HEK293 (cell line): Measurements from ENCODE around the gene NPY.

Experiments used
- CTCF ChIA-PET: fragments of 350-600 bp; formaldehyde crosslinking; extraction: SDS; loops from one replicate; lab custom pipeline; 2021; ENCODE audit warnings: antibody characterized with exemption; lab: Yijun Ruan, JAX
- POLR2A ChIA-PET: fragments of 300-600 bp; formaldehyde crosslinking; extraction: SDS; loops from one replicate; lab custom pipeline; 2020; ENCODE audit warnings: antibody characterized with exemption, inconsistent platforms; lab: Yijun Ruan, JAX
- H3K27ac ChIP-seq: fragments of 200-500 bp; sonication (Bioruptor generic); 2 replicates; pipeline ENCODE4 v1.5.1; 2014; ENCODE audit warnings: low read depth, low read length, control low read depth, inconsistent platforms; ENCODE audit errors: extremely low read depth
- H3K36me3 ChIP-seq, 2 experiments: fragments of 200-500 bp in 1 of 2; sonication (Bioruptor generic) in 1 of 2; 1 replicate in 1 of 2; 2 replicates in 1 of 2; pipeline ENCODE4 v1.5.1; 2014 to 2017; ENCODE audit warnings: inconsistent platforms in 2 of 2, low read length in 2 of 2; ENCODE audit not compliant: control insufficient read depth in 2 of 2, insufficient read depth in 1 of 2
- H3K4me1 ChIP-seq: fragments of 200-500 bp; sonication (Bioruptor generic); 2 replicates; pipeline ENCODE4 v1.5.1; 2014; ENCODE audit warnings: mild to moderate bottlenecking, low read length, inconsistent platforms; ENCODE audit not compliant: control insufficient read depth, insufficient read depth
- H3K4me3 ChIP-seq: 2 replicates; pipeline ENCODE4 v1.5.1; 2011; ENCODE audit warnings: low read depth, mild to moderate bottlenecking, control low read depth, low read length, moderate library complexity
- H3K9me3 ChIP-seq: fragments of 200-500 bp; sonication (Bioruptor generic); 2 replicates; pipeline ENCODE4 v1.5.1; 2014; ENCODE audit warnings: low read depth, low read length, inconsistent platforms; ENCODE audit not compliant: control insufficient read depth, insufficient read depth
- MZF1 ChIP-seq: fragments of 450-650 bp; formaldehyde crosslinking; IDR thresholded peaks from 2 replicates; pipeline ENCODE4 v1.5.1; 2017; ENCODE audit warnings: missing biosample characterization, missing genetic modification characterization, borderline replicate concordance
- SCRT2 ChIP-seq: fragments of 450-650 bp; formaldehyde crosslinking; IDR thresholded peaks from 2 replicates; pipeline ENCODE4 v1.5.1; 2016; ENCODE audit warnings: missing biosample characterization, missing genetic modification characterization
- ZBTB7A ChIP-seq: fragments of 450-650 bp; formaldehyde crosslinking; IDR thresholded peaks from 2 replicates; pipeline ENCODE4 v1.5.1; 2016; ENCODE audit warnings: low read depth, missing biosample characterization, missing genetic modification characterization
- ZFP69B ChIP-seq: fragments of 450-650 bp; formaldehyde crosslinking; IDR thresholded peaks from 2 replicates; pipeline ENCODE4 v1.5.1; 2016; ENCODE audit warnings: missing biosample characterization, missing genetic modification characterization
- ZNF121 ChIP-seq: fragments of 450-650 bp; formaldehyde crosslinking; IDR thresholded peaks from 2 replicates; pipeline ENCODE4 v1.5.1; 2016; ENCODE audit warnings: missing biosample characterization, missing genetic modification characterization
- ZNF239 ChIP-seq: fragments of 450-650 bp; formaldehyde crosslinking; IDR thresholded peaks from 2 replicates; pipeline ENCODE4 v1.5.1; 2016; ENCODE audit warnings: missing biosample characterization, missing genetic modification characterization
- ZNF274 ChIP-seq, 2 experiments: fragments of 200-500 bp in 1 of 2; fragments of 450-650 bp in 1 of 2; sonication (Bioruptor generic) in 1 of 2; formaldehyde crosslinking in 1 of 2; IDR thresholded peaks; 2 replicates each; pipeline versions ENCODE4 v1.5.1 to v1.6.1; 2014 to 2016; ENCODE audit warnings: borderline replicate concordance in 1 of 2, inconsistent platforms in 1 of 2, low read length in 1 of 2, missing biosample characterization in 1 of 2, missing genetic modification characterization in 1 of 2
- ZNF292 ChIP-seq: fragments of 450-650 bp; formaldehyde crosslinking; IDR thresholded peaks from 2 replicates; pipeline ENCODE4 v1.5.1; 2016; ENCODE audit warnings: low read depth, missing biosample characterization, missing genetic modification characterization, borderline replicate concordance
- ZNF510 ChIP-seq: fragments of 450-650 bp; formaldehyde crosslinking; IDR thresholded peaks from 2 replicates; pipeline ENCODE4 v1.5.1; 2018; ENCODE audit warnings: mild to moderate bottlenecking, missing genetic modification characterization, missing biosample characterization; ENCODE audit not compliant: insufficient replicate concordance
- ZNF555 ChIP-seq: fragments of 450-650 bp; formaldehyde crosslinking; conservative IDR thresholded peaks from 2 replicates; pipeline ENCODE4 v1.5.1; 2017; ENCODE audit warnings: missing biosample characterization, mild to moderate bottlenecking, missing genetic modification characterization, inconsistent platforms
- ZNF707 ChIP-seq: fragments of 450-650 bp; formaldehyde crosslinking; IDR thresholded peaks from 2 replicates; pipeline ENCODE4 v1.5.1; 2016; ENCODE audit warnings: missing biosample characterization, missing genetic modification characterization
- ZNF768 ChIP-seq: fragments of 450-650 bp; formaldehyde crosslinking; IDR thresholded peaks from 2 replicates; pipeline ENCODE4 v1.5.1; 2018; ENCODE audit warnings: missing biosample characterization, mild to moderate bottlenecking, missing genetic modification characterization
- ZNF830 ChIP-seq: fragments of 450-650 bp; IDR thresholded peaks from 2 replicates; pipeline ENCODE4 v1.5.0; 2018; ENCODE audit warnings: missing biosample characterization, missing genetic modification characterization, low read depth, mild to moderate bottlenecking, moderate library complexity
- ZSCAN23 ChIP-seq: fragments of 450-650 bp; formaldehyde crosslinking; IDR thresholded peaks from 2 replicates; pipeline ENCODE4 v1.5.1; 2016; ENCODE audit warnings: missing biosample characterization, missing genetic modification characterization
- TF ChIP-seq, protein P1 (sequence below): fragments of 450-650 bp; formaldehyde crosslinking; conservative IDR thresholded peaks from 2 replicates; pipeline ENCODE4 v1.5.1; 2016; ENCODE audit warnings: low read depth, missing biosample characterization, missing genetic modification characterization
- TF ChIP-seq, protein P2 (sequence below): fragments of 450-650 bp; formaldehyde crosslinking; IDR thresholded peaks from 2 replicates; pipeline ENCODE4 v1.5.1; 2017; ENCODE audit warnings: missing biosample characterization, mild to moderate bottlenecking, missing genetic modification characterization, moderate library complexity
- TF ChIP-seq, protein P3 (sequence below): fragments of 450-650 bp; formaldehyde crosslinking; IDR thresholded peaks from 2 replicates; pipeline ENCODE4 v1.5.1; 2016; ENCODE audit warnings: missing biosample characterization, missing genetic modification characterization
- TF ChIP-seq, protein P4 (sequence below): fragments of 450-650 bp; formaldehyde crosslinking; IDR thresholded peaks from 2 replicates; pipeline ENCODE4 v1.5.1; 2016; ENCODE audit warnings: missing biosample characterization, missing genetic modification characterization
- TF ChIP-seq, protein P5 (sequence below): fragments of 450-650 bp; formaldehyde crosslinking; IDR thresholded peaks from 2 replicates; pipeline ENCODE4 v1.5.1; 2016; ENCODE audit warnings: missing biosample characterization, missing genetic modification characterization, low read depth
- TF ChIP-seq, protein P6 (sequence below): fragments of 450-650 bp; formaldehyde crosslinking; IDR thresholded peaks from 2 replicates; pipeline ENCODE4 v1.5.1; 2016; ENCODE audit warnings: missing biosample characterization, missing genetic modification characterization

NPY gene

DNA sequence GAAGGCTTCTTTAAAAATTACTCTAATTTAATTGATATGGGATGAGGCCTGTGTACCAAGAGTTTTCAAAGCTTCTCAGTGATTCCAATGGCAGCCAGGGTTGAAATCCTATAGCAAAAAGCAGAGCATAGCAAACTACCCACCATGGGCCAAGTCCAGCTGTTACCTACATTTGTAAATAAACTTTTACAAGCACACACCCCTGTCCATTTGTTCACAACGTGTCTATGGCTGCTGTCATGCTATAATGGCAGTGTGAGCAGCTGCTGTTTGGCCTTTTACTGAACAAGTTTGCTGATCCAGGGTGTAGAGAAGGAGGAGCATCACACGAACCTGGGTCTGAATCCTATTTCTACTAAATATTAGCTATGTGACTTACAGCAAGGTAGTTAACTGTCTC, 50.0 kb downstream of the NPY start:
- Histone ChIP-seq H3K4me3 (no peak overlapping the region), H3K9me3 (no peaks in the 10 kb centered on the region), H3K27ac (no peak overlapping the region), H3K36me3 (no peaks in the 10 kb centered on the region), H3K4me1 (no peaks in the 10 kb centered on the region)
- ChIA-PET CTCF (interaction anchor here (0.6 to 0.7 kb wide), 2 partner anchors 13 to 370 kb away, joined by 3 to 4 read pairs; no protein-coding TSS in a partner anchor), POLR2A (no interaction called here)
- TF ChIP-seq SCRT2: no peak
- TF ChIP-seq ZNF121: no peak
- no peak for TF ChIP-seq ZNF239 (tag by site-specific recombination)
- TF ChIP-seq ZNF292 (tag by site-specific recombination): no peak
- no peak for TF ChIP-seq ZNF830
- TF ChIP-seq, protein P1, sequence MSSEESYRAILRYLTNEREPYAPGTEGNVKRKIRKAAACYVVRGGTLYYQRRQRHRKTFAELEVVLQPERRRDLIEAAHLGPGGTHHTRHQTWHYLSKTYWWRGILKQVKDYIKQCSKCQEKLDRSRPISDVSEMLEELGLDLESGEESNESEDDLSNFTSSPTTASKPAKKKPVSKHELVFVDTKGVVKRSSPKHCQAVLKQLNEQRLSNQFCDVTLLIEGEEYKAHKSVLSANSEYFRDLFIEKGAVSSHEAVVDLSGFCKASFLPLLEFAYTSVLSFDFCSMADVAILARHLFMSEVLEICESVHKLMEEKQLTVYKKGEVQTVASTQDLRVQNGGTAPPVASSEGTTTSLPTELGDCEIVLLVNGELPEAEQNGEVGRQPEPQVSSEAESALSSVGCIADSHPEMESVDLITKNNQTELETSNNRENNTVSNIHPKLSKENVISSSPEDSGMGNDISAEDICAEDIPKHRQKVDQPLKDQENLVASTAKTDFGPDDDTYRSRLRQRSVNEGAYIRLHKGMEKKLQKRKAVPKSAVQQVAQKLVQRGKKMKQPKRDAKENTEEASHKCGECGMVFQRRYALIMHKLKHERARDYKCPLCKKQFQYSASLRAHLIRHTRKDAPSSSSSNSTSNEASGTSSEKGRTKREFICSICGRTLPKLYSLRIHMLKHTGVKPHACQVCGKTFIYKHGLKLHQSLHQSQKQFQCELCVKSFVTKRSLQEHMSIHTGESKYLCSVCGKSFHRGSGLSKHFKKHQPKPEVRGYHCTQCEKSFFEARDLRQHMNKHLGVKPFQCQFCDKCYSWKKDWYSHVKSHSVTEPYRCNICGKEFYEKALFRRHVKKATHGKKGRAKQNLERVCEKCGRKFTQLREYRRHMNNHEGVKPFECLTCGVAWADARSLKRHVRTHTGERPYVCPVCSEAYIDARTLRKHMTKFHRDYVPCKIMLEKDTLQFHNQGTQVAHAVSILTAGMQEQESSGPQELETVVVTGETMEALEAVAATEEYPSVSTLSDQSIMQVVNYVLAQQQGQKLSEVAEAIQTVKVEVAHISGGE (tag by site-specific recombination): no peak
- TF ChIP-seq ZBTB7A: no peak
- TF ChIP-seq ZSCAN23 (tag by site-specific recombination): no peak
- TF ChIP-seq, protein P2, sequence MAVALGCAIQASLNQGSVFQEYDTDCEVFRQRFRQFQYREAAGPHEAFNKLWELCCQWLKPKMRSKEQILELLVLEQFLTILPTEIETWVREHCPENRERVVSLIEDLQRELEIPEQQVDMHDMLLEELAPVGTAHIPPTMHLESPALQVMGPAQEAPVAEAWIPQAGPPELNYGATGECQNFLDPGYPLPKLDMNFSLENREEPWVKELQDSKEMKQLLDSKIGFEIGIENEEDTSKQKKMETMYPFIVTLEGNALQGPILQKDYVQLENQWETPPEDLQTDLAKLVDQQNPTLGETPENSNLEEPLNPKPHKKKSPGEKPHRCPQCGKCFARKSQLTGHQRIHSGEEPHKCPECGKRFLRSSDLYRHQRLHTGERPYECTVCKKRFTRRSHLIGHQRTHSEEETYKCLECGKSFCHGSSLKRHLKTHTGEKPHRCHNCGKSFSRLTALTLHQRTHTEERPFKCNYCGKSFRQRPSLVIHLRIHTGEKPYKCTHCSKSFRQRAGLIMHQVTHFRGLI (tag by site-specific recombination): no peak
- TF ChIP-seq ZNF555 (tag by site-specific recombination): no peak
- no peak for TF ChIP-seq ZFP69B (tag by site-specific recombination)
- TF ChIP-seq, protein P3, sequence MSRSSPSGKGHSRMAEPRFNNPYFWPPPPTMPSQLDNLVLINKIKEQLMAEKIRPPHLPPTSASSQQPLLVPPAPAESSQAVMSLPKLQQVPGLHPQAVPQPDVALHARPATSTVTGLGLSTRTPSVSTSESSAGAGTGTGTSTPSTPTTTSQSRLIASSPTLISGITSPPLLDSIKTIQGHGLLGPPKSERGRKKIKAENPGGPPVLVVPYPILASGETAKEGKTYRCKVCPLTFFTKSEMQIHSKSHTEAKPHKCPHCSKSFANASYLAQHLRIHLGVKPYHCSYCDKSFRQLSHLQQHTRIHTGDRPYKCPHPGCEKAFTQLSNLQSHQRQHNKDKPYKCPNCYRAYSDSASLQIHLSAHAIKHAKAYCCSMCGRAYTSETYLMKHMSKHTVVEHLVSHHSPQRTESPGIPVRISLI (tag by site-specific recombination): no peak
- TF ChIP-seq, protein P4, sequence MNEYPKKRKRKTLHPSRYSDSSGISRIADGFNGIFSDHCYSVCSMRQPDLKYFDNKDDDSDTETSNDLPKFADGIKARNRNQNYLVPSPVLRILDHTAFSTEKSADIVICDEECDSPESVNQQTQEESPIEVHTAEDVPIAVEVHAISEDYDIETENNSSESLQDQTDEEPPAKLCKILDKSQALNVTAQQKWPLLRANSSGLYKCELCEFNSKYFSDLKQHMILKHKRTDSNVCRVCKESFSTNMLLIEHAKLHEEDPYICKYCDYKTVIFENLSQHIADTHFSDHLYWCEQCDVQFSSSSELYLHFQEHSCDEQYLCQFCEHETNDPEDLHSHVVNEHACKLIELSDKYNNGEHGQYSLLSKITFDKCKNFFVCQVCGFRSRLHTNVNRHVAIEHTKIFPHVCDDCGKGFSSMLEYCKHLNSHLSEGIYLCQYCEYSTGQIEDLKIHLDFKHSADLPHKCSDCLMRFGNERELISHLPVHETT: no peak
- TF ChIP-seq MZF1 (tag by site-specific recombination): no peak
- TF ChIP-seq ZNF510 (tag by site-specific recombination): no peak
- TF ChIP-seq, protein P5, sequence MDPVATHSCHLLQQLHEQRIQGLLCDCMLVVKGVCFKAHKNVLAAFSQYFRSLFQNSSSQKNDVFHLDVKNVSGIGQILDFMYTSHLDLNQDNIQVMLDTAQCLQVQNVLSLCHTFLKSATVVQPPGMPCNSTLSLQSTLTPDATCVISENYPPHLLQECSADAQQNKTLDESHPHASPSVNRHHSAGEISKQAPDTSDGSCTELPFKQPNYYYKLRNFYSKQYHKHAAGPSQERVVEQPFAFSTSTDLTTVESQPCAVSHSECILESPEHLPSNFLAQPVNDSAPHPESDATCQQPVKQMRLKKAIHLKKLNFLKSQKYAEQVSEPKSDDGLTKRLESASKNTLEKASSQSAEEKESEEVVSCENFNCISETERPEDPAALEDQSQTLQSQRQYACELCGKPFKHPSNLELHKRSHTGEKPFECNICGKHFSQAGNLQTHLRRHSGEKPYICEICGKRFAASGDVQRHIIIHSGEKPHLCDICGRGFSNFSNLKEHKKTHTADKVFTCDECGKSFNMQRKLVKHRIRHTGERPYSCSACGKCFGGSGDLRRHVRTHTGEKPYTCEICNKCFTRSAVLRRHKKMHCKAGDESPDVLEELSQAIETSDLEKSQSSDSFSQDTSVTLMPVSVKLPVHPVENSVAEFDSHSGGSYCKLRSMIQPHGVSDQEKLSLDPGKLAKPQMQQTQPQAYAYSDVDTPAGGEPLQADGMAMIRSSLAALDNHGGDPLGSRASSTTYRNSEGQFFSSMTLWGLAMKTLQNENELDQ: no peak
- no peak for TF ChIP-seq ZNF707
- TF ChIP-seq ZNF768 (tag by site-specific recombination): no peak
- TF ChIP-seq, protein P6, sequence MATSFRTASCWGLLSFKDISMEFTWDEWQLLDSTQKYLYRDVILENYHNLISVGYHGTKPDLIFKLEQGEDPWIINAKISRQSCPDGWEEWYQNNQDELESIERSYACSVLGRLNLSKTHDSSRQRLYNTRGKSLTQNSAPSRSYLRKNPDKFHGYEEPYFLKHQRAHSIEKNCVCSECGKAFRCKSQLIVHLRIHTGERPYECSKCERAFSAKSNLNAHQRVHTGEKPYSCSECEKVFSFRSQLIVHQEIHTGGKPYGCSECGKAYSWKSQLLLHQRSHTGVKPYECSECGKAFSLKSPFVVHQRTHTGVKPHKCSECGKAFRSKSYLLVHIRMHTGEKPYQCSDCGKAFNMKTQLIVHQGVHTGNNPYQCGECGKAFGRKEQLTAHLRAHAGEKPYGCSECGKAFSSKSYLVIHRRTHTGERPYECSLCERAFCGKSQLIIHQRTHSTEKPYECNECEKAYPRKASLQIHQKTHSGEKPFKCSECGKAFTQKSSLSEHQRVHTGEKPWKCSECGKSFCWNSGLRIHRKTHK (tag by site-specific recombination): no peak
- no peak for TF ChIP-seq ZNF274 (IDR thresholded peaks at IDR 0.05; ENCODE audit: low read length)
- TF ChIP-seq ZNF274 (tag by site-specific recombination; IDR thresholded peaks at IDR 0.05; ENCODE audit: borderline replicate concordance): no peak
